HEK293 (cell line): ENCODE data around the gene GUCA1C.

ENCODE experiments used
- CTCF ChIA-PET: fragments of 350-600 bp; formaldehyde crosslinking; extraction: SDS; loops from one replicate; lab custom pipeline; 2021; ENCODE audit warnings: antibody characterized with exemption; lab: Yijun Ruan, JAX
- POLR2A ChIA-PET: fragments of 300-600 bp; formaldehyde crosslinking; extraction: SDS; loops from one replicate; lab custom pipeline; 2020; ENCODE audit warnings: antibody characterized with exemption, inconsistent platforms; lab: Yijun Ruan, JAX
- H3K27ac ChIP-seq: fragments of 200-500 bp; sonication (Bioruptor generic); 2 replicates; pipeline ENCODE4 v1.5.1; 2014; ENCODE audit warnings: low read depth, low read length, control low read depth, inconsistent platforms; ENCODE audit errors: extremely low read depth
- H3K36me3 ChIP-seq, 2 experiments: fragments of 200-500 bp in 1 of 2; sonication (Bioruptor generic) in 1 of 2; 1 replicate in 1 of 2; 2 replicates in 1 of 2; pipeline ENCODE4 v1.5.1; 2014 to 2017; ENCODE audit warnings: inconsistent platforms in 2 of 2, low read length in 2 of 2; ENCODE audit not compliant: control insufficient read depth in 2 of 2, insufficient read depth in 1 of 2
- H3K4me1 ChIP-seq: fragments of 200-500 bp; sonication (Bioruptor generic); 2 replicates; pipeline ENCODE4 v1.5.1; 2014; ENCODE audit warnings: mild to moderate bottlenecking, low read length, inconsistent platforms; ENCODE audit not compliant: control insufficient read depth, insufficient read depth
- H3K4me3 ChIP-seq: 2 replicates; pipeline ENCODE4 v1.5.1; 2011; ENCODE audit warnings: low read depth, mild to moderate bottlenecking, control low read depth, low read length, moderate library complexity
- H3K9me3 ChIP-seq: fragments of 200-500 bp; sonication (Bioruptor generic); 2 replicates; pipeline ENCODE4 v1.5.1; 2014; ENCODE audit warnings: low read depth, low read length, inconsistent platforms; ENCODE audit not compliant: control insufficient read depth, insufficient read depth
- EGR2 ChIP-seq: fragments of 450-650 bp; formaldehyde crosslinking; IDR thresholded peaks from 2 replicates; pipeline ENCODE4 v1.5.1; 2016; ENCODE audit warnings: low read depth, missing biosample characterization, missing genetic modification characterization
- GLI2 ChIP-seq: fragments of 450-650 bp; formaldehyde crosslinking; IDR thresholded peaks from 2 replicates; pipeline ENCODE4; 2017; ENCODE audit warnings: missing biosample characterization, missing genetic modification characterization, low read depth, borderline replicate concordance
- PRDM1 ChIP-seq: fragments of 450-650 bp; formaldehyde crosslinking; IDR thresholded peaks from 2 replicates; pipeline ENCODE4; 2016; ENCODE audit warnings: missing biosample characterization, missing genetic modification characterization
- TRIM28 ChIP-seq: IDR thresholded peaks from 2 replicates; pipeline ENCODE4 v1.6.1; 2011; ENCODE audit warnings: low read length, control low read depth, borderline replicate concordance
- ZBTB11 ChIP-seq: fragments of 450-650 bp; formaldehyde crosslinking; conservative IDR thresholded peaks from 2 replicates; pipeline ENCODE4 v1.5.1; 2016; ENCODE audit warnings: low read depth, missing biosample characterization, missing genetic modification characterization
- ZFP41 ChIP-seq: fragments of 450-650 bp; formaldehyde crosslinking; IDR thresholded peaks from 2 replicates; pipeline ENCODE4 v1.5.1; 2016; ENCODE audit warnings: missing biosample characterization, missing genetic modification characterization, borderline replicate concordance
- ZNF155 ChIP-seq: fragments of 450-650 bp; formaldehyde crosslinking; IDR thresholded peaks from 2 replicates; pipeline ENCODE4 v1.5.1; 2016; ENCODE audit warnings: missing biosample characterization, missing genetic modification characterization
- ZNF169 ChIP-seq: fragments of 450-650 bp; formaldehyde crosslinking; IDR thresholded peaks from 2 replicates; pipeline ENCODE4 v1.5.1; 2016; ENCODE audit warnings: missing biosample characterization, missing genetic modification characterization
- ZNF223 ChIP-seq: fragments of 450-650 bp; formaldehyde crosslinking; IDR thresholded peaks from 2 replicates; pipeline ENCODE4 v1.5.1; 2016; ENCODE audit warnings: missing biosample characterization, missing genetic modification characterization
- ZNF24 ChIP-seq: fragments of 450-650 bp; formaldehyde crosslinking; IDR thresholded peaks from 2 replicates; pipeline ENCODE4 v1.5.1; 2016; ENCODE audit warnings: missing biosample characterization, missing genetic modification characterization
- ZNF274 ChIP-seq, 2 experiments: fragments of 200-500 bp in 1 of 2; fragments of 450-650 bp in 1 of 2; sonication (Bioruptor generic) in 1 of 2; formaldehyde crosslinking in 1 of 2; IDR thresholded peaks; 2 replicates each; pipeline versions ENCODE4 v1.5.1 to v1.6.1; 2014 to 2016; ENCODE audit warnings: borderline replicate concordance in 1 of 2, inconsistent platforms in 1 of 2, low read length in 1 of 2, missing biosample characterization in 1 of 2, missing genetic modification characterization in 1 of 2
- ZNF292 ChIP-seq: fragments of 450-650 bp; formaldehyde crosslinking; IDR thresholded peaks from 2 replicates; pipeline ENCODE4 v1.5.1; 2016; ENCODE audit warnings: low read depth, missing biosample characterization, missing genetic modification characterization, borderline replicate concordance
- ZNF354C ChIP-seq: fragments of 450-650 bp; formaldehyde crosslinking; IDR thresholded peaks from 2 replicates; pipeline ENCODE4 v1.5.1; 2016; ENCODE audit warnings: missing biosample characterization, missing genetic modification characterization, low read depth, borderline replicate concordance
- ZNF473 ChIP-seq: fragments of 450-650 bp; formaldehyde crosslinking; IDR thresholded peaks from 2 replicates; pipeline ENCODE4 v1.5.1; 2017; ENCODE audit warnings: missing biosample characterization, missing genetic modification characterization
- ZNF501 ChIP-seq: fragments of 450-650 bp; formaldehyde crosslinking; IDR thresholded peaks from 2 replicates; pipeline ENCODE4 v1.5.1; 2016; ENCODE audit warnings: missing biosample characterization, missing genetic modification characterization
- ZNF558 ChIP-seq: fragments of 450-650 bp; formaldehyde crosslinking; IDR thresholded peaks from 2 replicates; pipeline ENCODE4 v1.5.1; 2016; ENCODE audit warnings: missing biosample characterization, missing genetic modification characterization
- ZNF560 ChIP-seq: fragments of 450-650 bp; formaldehyde crosslinking; IDR thresholded peaks from 2 replicates; pipeline ENCODE4 v1.5.1; 2017; ENCODE audit warnings: missing biosample characterization, missing genetic modification characterization, borderline replicate concordance
- ZNF596 ChIP-seq: fragments of 450-650 bp; IDR thresholded peaks from 2 replicates; pipeline ENCODE4 v1.5.0; 2018; ENCODE audit warnings: missing biosample characterization, mild to moderate bottlenecking, missing genetic modification characterization, moderate library complexity
- ZNF624 ChIP-seq: fragments of 450-650 bp; formaldehyde crosslinking; IDR thresholded peaks from 2 replicates; pipeline ENCODE4 v1.5.1; 2017; ENCODE audit warnings: missing biosample characterization, missing genetic modification characterization
- ZNF654 ChIP-seq: fragments of 450-650 bp; formaldehyde crosslinking; IDR thresholded peaks from 2 replicates; pipeline ENCODE4 v1.5.1; 2016; ENCODE audit warnings: low read depth, missing biosample characterization, missing genetic modification characterization
- ZNF660 ChIP-seq: fragments of 450-650 bp; IDR thresholded peaks from 2 replicates; pipeline ENCODE4 v1.5.1; 2018; ENCODE audit warnings: missing biosample characterization, mild to moderate bottlenecking, missing genetic modification characterization
- ZNF664 ChIP-seq: fragments of 450-650 bp; formaldehyde crosslinking; IDR thresholded peaks from 2 replicates; pipeline ENCODE4 v1.5.1; 2016; ENCODE audit warnings: missing biosample characterization, missing genetic modification characterization
- ZNF677 ChIP-seq: fragments of 450-650 bp; IDR thresholded peaks from 2 replicates; pipeline ENCODE4 v1.5.0; 2018; ENCODE audit warnings: missing biosample characterization, mild to moderate bottlenecking, missing genetic modification characterization, moderate library complexity
- ZSCAN18 ChIP-seq: fragments of 450-650 bp; formaldehyde crosslinking; IDR thresholded peaks from 2 replicates; pipeline ENCODE4 v1.5.1; 2016; ENCODE audit warnings: missing biosample characterization, missing genetic modification characterization
- ZSCAN23 ChIP-seq: fragments of 450-650 bp; formaldehyde crosslinking; IDR thresholded peaks from 2 replicates; pipeline ENCODE4 v1.5.1; 2016; ENCODE audit warnings: missing biosample characterization, missing genetic modification characterization
- TF ChIP-seq, protein P1 (sequence below): fragments of 450-650 bp; formaldehyde crosslinking; IDR thresholded peaks from 2 replicates; pipeline ENCODE4 v1.5.1; 2016; ENCODE audit warnings: missing biosample characterization, missing genetic modification characterization, borderline replicate concordance
- TF ChIP-seq, protein P2 (sequence below): fragments of 450-650 bp; formaldehyde crosslinking; IDR thresholded peaks from 2 replicates; pipeline ENCODE4 v1.5.1; 2017; ENCODE audit warnings: missing biosample characterization, missing genetic modification characterization
- TF ChIP-seq, protein P3 (sequence below): fragments of 450-650 bp; formaldehyde crosslinking; IDR thresholded peaks from 2 replicates; pipeline ENCODE4 v1.5.1; 2017; ENCODE audit warnings: missing biosample characterization, missing genetic modification characterization

GUCA1C gene

DNA sequence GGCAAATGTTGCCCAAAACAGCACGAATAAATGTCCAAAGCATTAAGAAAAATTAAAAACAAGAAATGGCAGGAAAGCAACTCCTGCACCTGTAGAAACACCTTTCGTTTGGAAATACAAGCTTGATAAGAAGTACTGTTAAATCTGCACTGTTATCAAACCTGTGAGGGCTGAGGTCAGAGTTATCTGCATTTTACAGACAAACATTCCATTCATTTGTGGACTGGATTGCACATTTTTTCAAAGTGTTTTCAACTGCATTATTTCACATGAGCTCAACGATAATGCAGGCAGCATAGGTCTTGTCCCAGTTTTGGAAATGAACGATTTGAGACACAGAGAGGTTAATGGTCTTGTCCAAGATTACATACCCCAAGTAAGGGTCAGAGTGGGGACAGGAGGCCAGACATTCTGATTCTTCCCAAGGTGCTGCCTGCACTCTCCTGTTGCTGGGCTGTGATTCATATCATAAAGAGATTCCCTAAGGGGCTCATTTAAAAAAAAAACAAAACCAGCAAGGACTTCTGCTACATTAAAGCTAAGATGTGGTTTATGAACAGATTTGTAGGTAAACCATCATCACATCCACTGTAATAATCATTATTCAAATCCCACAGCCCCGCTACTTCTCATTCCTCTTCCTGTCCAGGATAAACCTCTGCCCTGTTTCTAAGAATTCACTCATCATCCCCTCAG is 13.0 kb downstream of the GUCA1C start:
- ChIA-PET CTCF (interaction anchor here (0.7 to 1.2 kb wide), 3 partner anchors 10 to 123 kb away, joined by 3 to 4 read pairs (median 3); no protein-coding TSS in a partner anchor), POLR2A (no interaction called here)
- Histone ChIP-seq H3K9me3 (no peaks in the 10 kb centered on the region), H3K36me3 (no peaks in the 10 kb centered on the region), H3K4me1 (no peaks in the 10 kb centered on the region), H3K27ac (no peak overlapping the region), H3K4me3 (no peak overlapping the region)
- TF ChIP-seq ZNF354C = no peak
- no peak for TF ChIP-seq ZNF654 (tag by site-specific recombination)
- TF ChIP-seq ZNF501 (tag by site-specific recombination) = no peak
- no peak for TF ChIP-seq TRIM28
- TF ChIP-seq ZNF624 = no peak
- no peak for TF ChIP-seq ZNF223 (tag by site-specific recombination)
- no peak for TF ChIP-seq ZNF292
- TF ChIP-seq ZNF24 = no peak
- no peak for TF ChIP-seq ZNF660 (tag by site-specific recombination)
- no peak for TF ChIP-seq ZNF664 (tag by site-specific recombination)
- TF ChIP-seq, protein P1, sequence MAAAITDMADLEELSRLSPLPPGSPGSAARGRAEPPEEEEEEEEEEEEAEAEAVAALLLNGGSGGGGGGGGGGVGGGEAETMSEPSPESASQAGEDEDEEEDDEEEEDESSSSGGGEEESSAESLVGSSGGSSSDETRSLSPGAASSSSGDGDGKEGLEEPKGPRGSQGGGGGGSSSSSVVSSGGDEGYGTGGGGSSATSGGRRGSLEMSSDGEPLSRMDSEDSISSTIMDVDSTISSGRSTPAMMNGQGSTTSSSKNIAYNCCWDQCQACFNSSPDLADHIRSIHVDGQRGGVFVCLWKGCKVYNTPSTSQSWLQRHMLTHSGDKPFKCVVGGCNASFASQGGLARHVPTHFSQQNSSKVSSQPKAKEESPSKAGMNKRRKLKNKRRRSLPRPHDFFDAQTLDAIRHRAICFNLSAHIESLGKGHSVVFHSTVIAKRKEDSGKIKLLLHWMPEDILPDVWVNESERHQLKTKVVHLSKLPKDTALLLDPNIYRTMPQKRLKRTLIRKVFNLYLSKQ = no peak
- TF ChIP-seq ZNF558 = no peak
- no peak for TF ChIP-seq ZBTB11 (tag by site-specific recombination)
- no peak for TF ChIP-seq ZNF473 (tag by site-specific recombination)
- TF ChIP-seq GLI2 = no peak

- no peaks in the 10 kb centered on the region for H3K4me1 ChIP-seq
- no peaks in the 10 kb centered on the region for H3K36me3 ChIP-seq
- no peak overlapping the region for H3K4me3 ChIP-seq
- ChIA-PET CTCF (interaction anchor here (0.6 to 1.2 kb wide), 4 partner anchors 10 to 981 kb away, joined by 3 to 4 read pairs (median 3); no protein-coding TSS in a partner anchor), POLR2A (no interaction called here)
- H3K27ac ChIP-seq = no peak overlapping the region
- H3K9me3 ChIP-seq = no peaks in the 10 kb centered on the region
- TF ChIP-seq ZNF677 (tag by site-specific recombination) (no peak), ZNF560 (tag by site-specific recombination) (no peak), ZSCAN23 (no peak), ZNF596 (no peak), ZFP41 (tag by site-specific recombination) (no peak), ZSCAN18 (no peak), PRDM1 (tag by site-specific recombination) (no peak), ZNF169 (no peak), ZNF155 (tag by site-specific recombination) (no peak), EGR2 (tag by site-specific recombination) (no peak), ZNF274 (IDR thresholded peaks at IDR 0.05; ENCODE audit: low read length) (no peak), ZNF274 (tag by site-specific recombination; IDR thresholded peaks at IDR 0.05; ENCODE audit: borderline replicate concordance) (no peak)
- TF ChIP-seq, protein P2, sequence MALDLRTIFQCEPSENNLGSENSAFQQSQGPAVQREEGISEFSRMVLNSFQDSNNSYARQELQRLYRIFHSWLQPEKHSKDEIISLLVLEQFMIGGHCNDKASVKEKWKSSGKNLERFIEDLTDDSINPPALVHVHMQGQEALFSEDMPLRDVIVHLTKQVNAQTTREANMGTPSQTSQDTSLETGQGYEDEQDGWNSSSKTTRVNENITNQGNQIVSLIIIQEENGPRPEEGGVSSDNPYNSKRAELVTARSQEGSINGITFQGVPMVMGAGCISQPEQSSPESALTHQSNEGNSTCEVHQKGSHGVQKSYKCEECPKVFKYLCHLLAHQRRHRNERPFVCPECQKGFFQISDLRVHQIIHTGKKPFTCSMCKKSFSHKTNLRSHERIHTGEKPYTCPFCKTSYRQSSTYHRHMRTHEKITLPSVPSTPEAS (tag by site-specific recombination) = no peak
- TF ChIP-seq, protein P3, sequence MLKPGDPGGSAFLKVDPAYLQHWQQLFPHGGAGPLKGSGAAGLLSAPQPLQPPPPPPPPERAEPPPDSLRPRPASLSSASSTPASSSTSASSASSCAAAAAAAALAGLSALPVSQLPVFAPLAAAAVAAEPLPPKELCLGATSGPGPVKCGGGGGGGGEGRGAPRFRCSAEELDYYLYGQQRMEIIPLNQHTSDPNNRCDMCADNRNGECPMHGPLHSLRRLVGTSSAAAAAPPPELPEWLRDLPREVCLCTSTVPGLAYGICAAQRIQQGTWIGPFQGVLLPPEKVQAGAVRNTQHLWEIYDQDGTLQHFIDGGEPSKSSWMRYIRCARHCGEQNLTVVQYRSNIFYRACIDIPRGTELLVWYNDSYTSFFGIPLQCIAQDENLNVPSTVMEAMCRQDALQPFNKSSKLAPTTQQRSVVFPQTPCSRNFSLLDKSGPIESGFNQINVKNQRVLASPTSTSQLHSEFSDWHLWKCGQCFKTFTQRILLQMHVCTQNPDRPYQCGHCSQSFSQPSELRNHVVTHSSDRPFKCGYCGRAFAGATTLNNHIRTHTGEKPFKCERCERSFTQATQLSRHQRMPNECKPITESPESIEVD (tag by site-specific recombination) = no peak
Observed at GRCh38 chr3:108940166-108940565, 13.5 kb downstream of the GUCA1C start.
